SK-N-MC (cell line): ENCODE measurements around the gene BCCIP.

Source experiments
- EZH2 ChIP-seq: fragments of 200-600 bp; sonication (generic); IDR thresholded peaks from one replicate; pipeline ENCODE4 v1.6.1; 2017; ENCODE audit warnings: antibody characterized with exemption
- FOXP2 ChIP-seq: optimal IDR thresholded peaks from 2 replicates; pipeline ENCODE3; 2011; ENCODE audit warnings: mild to moderate bottlenecking, moderate library complexity; ENCODE audit not compliant: insufficient read depth; ENCODE audit errors: extremely low read length, control extremely low read depth
- POLR2AphosphoS5 ChIP-seq: IDR thresholded peaks from 2 replicates; pipeline ENCODE4 v1.6.1; 2012; ENCODE audit warnings: mild to moderate bottlenecking, low read depth, low read length, borderline replicate concordance

GRCh38 chr10:125783957-125784356 lies 39.4 kb upstream of the BCCIP start:
- TF ChIP-seq POLR2AphosphoS5: no peak
- no peak for TF ChIP-seq EZH2
- TF ChIP-seq FOXP2: no peak
